ENCODE measurements around the gene PODXL.

- TF ChIP-seq CTCF (IDR thresholded peaks at IDR 0.05; ENCODE audit: poor library complexity) (no peak), EZH2 (IDR thresholded peaks at IDR 0.05; ENCODE audit: borderline replicate concordance) (no peak), EZH2phosphoT487 (IDR thresholded peaks at IDR 0.05; ENCODE audit: low read depth, severe bottlenecking, unreplicated experiment) (no peak)
These were observed 46.0 kb upstream of the PODXL start for GRCh38 chr7:131602304-131602993.
